Measurements from ENCODE around the gene HDAC4. TPM values are rescaled to one million over a fixed set of nuclear protein-coding genes. Genes with fewer than 3 reads are reported as not detected.

HDAC4 gene
- total RNA-seq, 1 donor from 2014 or later = 7.8 TPM

DNA sequence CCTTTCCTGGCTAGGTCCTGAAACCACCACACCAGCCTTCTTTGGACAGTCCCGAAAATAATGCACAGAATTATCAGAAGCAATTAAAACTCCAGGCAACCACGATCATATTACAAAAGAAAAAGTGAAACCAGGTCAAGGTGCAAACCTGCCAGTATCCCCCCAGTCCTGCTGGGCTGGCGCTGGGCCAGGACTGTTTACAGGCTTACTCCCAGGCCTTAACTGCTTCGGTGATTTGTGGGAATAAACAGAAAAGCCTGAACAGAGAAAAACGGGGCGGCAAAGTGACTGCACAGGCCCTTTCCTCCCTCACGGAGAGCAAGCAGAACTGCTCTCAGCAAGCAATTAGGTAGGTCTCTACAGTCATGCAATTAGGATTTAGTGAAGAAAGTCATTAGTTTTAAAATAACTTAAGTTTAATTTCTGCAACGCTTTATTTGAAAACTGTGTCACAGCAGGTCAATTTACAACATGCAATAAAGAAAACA is 1.3 kb downstream of the HDAC4 start:
- H3K36me3 ChIP-seq (ENCODE audit: control insufficient read depth, insufficient read depth, low read length) = no peaks in the 10 kb centered on the region
- H3K27me3 ChIP-seq (ENCODE audit: control insufficient read depth, insufficient read depth, low read length) = no peaks in the 10 kb centered on the region
- TF ChIP-seq, protein P1, sequence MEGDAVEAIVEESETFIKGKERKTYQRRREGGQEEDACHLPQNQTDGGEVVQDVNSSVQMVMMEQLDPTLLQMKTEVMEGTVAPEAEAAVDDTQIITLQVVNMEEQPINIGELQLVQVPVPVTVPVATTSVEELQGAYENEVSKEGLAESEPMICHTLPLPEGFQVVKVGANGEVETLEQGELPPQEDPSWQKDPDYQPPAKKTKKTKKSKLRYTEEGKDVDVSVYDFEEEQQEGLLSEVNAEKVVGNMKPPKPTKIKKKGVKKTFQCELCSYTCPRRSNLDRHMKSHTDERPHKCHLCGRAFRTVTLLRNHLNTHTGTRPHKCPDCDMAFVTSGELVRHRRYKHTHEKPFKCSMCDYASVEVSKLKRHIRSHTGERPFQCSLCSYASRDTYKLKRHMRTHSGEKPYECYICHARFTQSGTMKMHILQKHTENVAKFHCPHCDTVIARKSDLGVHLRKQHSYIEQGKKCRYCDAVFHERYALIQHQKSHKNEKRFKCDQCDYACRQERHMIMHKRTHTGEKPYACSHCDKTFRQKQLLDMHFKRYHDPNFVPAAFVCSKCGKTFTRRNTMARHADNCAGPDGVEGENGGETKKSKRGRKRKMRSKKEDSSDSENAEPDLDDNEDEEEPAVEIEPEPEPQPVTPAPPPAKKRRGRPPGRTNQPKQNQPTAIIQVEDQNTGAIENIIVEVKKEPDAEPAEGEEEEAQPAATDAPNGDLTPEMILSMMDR (IDR thresholded peaks at IDR 0.05; ENCODE audit: insufficient read depth, low read length, poor library complexity, severe bottlenecking) = no peak
- no peak for DNase-seq (ENCODE audit: low read depth)
- H3K4me3 ChIP-seq (ENCODE audit: low read depth, low read length) = peak overlapping the region; percentile 53

GRCh38 chr2:239398521-239398921 is 2.3 kb downstream of the HDAC4 start:
- no peaks in the 10 kb centered on the region for H3K36me3 ChIP-seq (ENCODE audit: control insufficient read depth, insufficient read depth, low read length)
- TF ChIP-seq, protein P1 (IDR thresholded peaks at IDR 0.05; ENCODE audit: insufficient read depth, low read length, poor library complexity, severe bottlenecking) = no peak
- H3K4me3 ChIP-seq (ENCODE audit: low read depth, low read length) = no peak overlapping the region
- no peaks in the 10 kb centered on the region for H3K27me3 ChIP-seq (ENCODE audit: control insufficient read depth, insufficient read depth, low read length)
- DNase-seq (ENCODE audit: low read depth) = no peak

DNA sequence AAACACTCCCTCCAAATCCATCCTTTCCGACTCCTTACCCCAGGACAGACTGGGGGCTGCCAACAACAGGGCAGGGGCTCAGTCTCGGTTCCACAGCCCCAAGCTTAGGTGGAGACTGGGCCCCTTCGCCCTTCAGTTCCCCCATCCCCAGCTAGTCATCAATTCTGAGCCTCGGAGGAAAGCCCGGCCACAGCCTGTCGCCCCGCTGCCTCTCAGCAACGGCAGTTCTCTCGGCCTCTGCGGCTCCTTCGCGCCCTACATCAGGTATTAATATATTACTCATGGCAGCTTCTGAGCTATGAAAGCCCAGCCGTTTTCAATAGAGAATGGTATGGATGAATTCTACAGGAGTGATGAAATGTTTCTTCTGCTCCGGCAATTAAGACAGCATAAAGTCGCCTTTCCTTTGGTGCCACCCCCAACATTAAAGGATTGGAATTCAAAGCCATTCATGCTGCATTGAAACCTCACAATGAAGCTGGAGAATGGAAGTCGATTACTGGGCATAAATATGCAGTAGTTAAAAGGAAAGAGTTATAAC is 2.8 kb downstream of the HDAC4 start:
- H3K36me3 ChIP-seq (ENCODE audit: control insufficient read depth, insufficient read depth, low read length) = no peaks in the 10 kb centered on the region
- no peak for DNase-seq (ENCODE audit: low read depth)
- H3K27me3 ChIP-seq (ENCODE audit: control insufficient read depth, insufficient read depth, low read length) = no peaks in the 10 kb centered on the region
- no peak overlapping the region for H3K4me3 ChIP-seq (ENCODE audit: low read depth, low read length)
- TF ChIP-seq, protein P1 (IDR thresholded peaks at IDR 0.05; ENCODE audit: insufficient read depth, low read length, poor library complexity, severe bottlenecking) = no peak

DNA sequence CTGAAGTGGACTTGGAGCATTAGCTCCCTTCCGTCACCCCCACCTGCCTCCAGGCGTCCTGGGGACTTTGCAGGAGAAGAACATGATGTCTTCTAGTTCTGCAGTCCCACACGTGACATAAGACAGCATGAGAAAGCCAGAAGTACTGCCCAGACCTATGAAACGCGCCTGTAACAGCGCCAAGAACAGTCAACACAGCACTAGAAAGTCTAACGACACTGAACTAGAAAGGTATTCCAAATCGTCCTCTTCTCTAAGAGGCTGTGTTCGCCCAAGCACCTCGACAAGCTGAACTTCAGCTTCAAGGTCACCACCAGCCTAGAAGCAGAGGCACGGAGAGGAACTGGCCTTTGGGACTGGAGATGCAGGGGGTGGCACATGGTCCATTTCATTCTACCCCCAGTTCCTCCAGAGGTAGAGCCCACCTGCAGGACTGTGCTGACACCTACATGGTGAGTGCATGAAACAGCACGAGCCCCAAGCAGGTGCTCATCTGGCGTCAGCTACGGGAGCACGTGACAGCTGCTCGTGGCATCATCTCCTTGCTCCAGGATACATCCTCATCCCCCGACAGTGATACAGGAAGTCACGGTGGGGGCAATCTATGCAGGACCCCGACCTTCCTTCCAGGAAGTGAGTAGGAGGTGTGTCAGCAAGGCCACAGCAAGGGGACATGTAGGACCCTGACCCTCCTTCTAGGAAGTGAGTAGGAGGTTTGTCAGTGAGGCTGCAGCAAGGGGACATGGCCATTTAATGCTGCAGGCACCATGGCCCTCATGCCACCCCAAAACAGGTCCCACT is 3.7 kb downstream of the HDAC4 start:
- H3K36me3 ChIP-seq (ENCODE audit: control insufficient read depth, insufficient read depth, low read length) = no peaks in the 10 kb centered on the region
- TF ChIP-seq, protein P1 (IDR thresholded peaks at IDR 0.05; ENCODE audit: insufficient read depth, low read length, poor library complexity, severe bottlenecking) = peak; percentile 37
- no peaks in the 10 kb centered on the region for H3K27me3 ChIP-seq (ENCODE audit: control insufficient read depth, insufficient read depth, low read length)
- no peak for DNase-seq (ENCODE audit: low read depth)
- no peak overlapping the region for H3K4me3 ChIP-seq (ENCODE audit: low read depth, low read length)

DNA sequence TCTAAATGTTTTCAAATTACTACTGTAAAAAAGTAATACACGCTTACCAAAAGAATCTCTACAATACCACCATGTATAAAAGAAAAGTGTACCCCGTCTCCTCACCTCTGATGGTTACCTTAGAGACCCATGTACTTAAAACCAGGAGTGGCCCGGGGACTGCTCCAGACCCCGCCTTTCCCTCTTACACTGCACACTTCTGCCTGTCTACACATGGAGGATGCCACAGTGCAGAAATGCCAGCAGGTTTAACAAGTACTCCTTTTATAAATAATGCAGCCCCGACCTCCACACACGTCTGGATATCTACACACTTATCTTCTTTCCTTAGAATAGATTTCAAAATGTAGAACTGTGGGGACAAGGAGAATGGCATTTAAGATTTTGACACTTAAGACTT is 5.3 kb downstream of the HDAC4 start:
- TF ChIP-seq, protein P1 (IDR thresholded peaks at IDR 0.05; ENCODE audit: insufficient read depth, low read length, poor library complexity, severe bottlenecking) = no peak
- DNase-seq (ENCODE audit: low read depth) = no peak
- no peaks in the 10 kb centered on the region for H3K27me3 ChIP-seq (ENCODE audit: control insufficient read depth, insufficient read depth, low read length)
- no peak overlapping the region for H3K4me3 ChIP-seq (ENCODE audit: low read depth, low read length)
- H3K36me3 ChIP-seq (ENCODE audit: control insufficient read depth, insufficient read depth, low read length) = no peaks in the 10 kb centered on the region

Data from kidney epithelial cell (primary cell).